ENCODE results near the gene ALDH1A1.
"Not testable (repeated sequence)": the region's sequence is repeated elsewhere in the genome, so short reads cannot be mapped to it uniquely, and the experiment has no call there.

ALDH1A1 gene

DNA sequence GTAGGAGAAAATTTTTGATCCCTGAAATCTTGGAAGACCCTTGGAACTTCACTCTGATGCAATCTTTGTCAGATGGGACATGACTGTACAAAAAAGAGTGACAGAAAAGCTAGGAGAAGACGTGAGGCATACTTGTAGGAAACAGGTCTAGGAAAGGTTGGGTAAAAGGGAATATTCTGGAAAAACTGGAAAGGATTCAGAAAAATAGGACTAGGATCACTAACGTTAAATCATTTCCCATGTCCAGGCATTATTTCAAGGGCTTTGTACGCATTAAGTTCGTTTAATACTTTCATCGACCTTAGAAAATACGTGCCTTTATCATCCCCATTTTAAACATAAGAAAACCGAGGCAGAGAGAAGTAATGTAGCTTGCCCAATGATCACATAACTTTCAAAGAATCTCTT, 2.9 kb downstream of the ALDH1A1 start:
- H3K27ac ChIP-seq (ENCODE audit: low read length): no peak overlapping the region
- no peaks in the 10 kb centered on the region for H3K27me3 ChIP-seq (ENCODE audit: insufficient read depth, low read length)
- no peaks in the 10 kb centered on the region for H3K36me3 ChIP-seq (ENCODE audit: insufficient read depth, low read depth, low read length)
- H3K9ac ChIP-seq (ENCODE audit: low read depth, low read length): no peak overlapping the region
- no peaks in the 10 kb centered on the region for H3K9me3 ChIP-seq (ENCODE audit: insufficient read depth, low read depth, low read length)
- H3K4me3 ChIP-seq (ENCODE audit: low read length): no peak overlapping the region
- H3K4me1 ChIP-seq (ENCODE audit: insufficient read depth, low read length): peaks cover 14% of the 10 kb centered on the region; the same call in 1 of the 2 replicates

DNA sequence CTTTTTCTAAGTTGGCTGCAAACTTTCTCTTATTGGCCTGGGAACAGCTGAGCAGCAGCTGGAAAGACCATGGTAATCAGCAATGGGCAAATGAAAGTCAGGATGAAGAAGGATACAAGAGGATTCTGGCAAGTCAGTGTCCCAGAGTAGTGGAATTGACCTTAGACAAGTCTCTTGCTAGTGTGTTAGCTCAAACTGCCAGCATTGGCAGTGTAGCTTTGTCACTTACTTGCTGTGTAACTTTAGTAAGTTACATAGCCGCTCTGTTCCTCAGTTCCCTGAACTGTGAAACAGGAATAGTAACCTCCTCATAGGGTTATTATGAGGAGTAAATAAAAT, 3.6 kb downstream of the ALDH1A1 start:
- Histone ChIP-seq H3K27ac (ENCODE audit: low read length) (no peak overlapping the region), H3K27me3 (ENCODE audit: insufficient read depth, low read length) (no peaks in the 10 kb centered on the region), H3K36me3 (ENCODE audit: insufficient read depth, low read depth, low read length) (no peaks in the 10 kb centered on the region), H3K4me1 (ENCODE audit: insufficient read depth, low read length) (peaks cover 14% of the 10 kb centered on the region; the same call in 1 of the 2 replicates), H3K9ac (ENCODE audit: low read depth, low read length) (no peak overlapping the region), H3K4me3 (ENCODE audit: low read length) (no peak overlapping the region), H3K9me3 (ENCODE audit: insufficient read depth, low read depth, low read length) (no peaks in the 10 kb centered on the region)

DNA sequence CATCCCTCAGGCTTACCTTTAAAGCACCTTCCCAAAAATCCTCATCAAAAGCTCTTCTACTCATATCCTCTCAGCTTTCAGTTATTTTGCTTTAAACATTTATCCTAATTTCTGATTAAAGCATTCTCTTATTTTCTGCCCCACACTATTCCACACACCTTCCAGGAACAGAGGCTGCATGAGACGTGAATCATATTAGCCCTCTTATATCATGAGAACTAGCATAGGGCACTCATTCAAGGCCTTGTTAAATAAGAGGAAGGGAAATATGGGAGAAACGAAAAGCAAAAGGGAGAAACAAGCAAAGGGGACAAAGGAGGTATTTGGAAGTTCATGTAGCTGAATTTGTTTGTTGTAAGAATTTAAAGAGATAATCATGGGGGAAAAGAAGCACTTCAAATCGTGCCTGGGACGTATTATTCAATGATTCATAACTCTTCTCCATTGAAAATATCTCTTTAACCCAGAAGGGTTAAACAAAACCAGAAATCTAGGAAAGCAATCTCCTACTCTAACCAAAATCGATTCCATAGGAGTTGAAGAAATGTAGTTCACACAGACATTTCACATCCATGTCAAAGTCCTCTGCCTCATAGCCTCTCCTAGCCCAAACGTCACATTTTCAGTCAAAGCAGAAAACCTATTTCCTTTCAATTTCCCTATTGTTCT, 4.1 kb downstream of the ALDH1A1 start:
- peaks cover 14% of the 10 kb centered on the region; the same call in 1 of the 2 replicates for H3K4me1 ChIP-seq (ENCODE audit: insufficient read depth, low read length)
- H3K9ac ChIP-seq (ENCODE audit: low read depth, low read length): no peak overlapping the region
- H3K36me3 ChIP-seq (ENCODE audit: insufficient read depth, low read depth, low read length): no peaks in the 10 kb centered on the region
- no peak overlapping the region for H3K27ac ChIP-seq (ENCODE audit: low read length)
- no peaks in the 10 kb centered on the region for H3K9me3 ChIP-seq (ENCODE audit: insufficient read depth, low read depth, low read length)
- no peaks in the 10 kb centered on the region for H3K27me3 ChIP-seq (ENCODE audit: insufficient read depth, low read length)
- no peak overlapping the region for H3K4me3 ChIP-seq (ENCODE audit: low read length)

DNA sequence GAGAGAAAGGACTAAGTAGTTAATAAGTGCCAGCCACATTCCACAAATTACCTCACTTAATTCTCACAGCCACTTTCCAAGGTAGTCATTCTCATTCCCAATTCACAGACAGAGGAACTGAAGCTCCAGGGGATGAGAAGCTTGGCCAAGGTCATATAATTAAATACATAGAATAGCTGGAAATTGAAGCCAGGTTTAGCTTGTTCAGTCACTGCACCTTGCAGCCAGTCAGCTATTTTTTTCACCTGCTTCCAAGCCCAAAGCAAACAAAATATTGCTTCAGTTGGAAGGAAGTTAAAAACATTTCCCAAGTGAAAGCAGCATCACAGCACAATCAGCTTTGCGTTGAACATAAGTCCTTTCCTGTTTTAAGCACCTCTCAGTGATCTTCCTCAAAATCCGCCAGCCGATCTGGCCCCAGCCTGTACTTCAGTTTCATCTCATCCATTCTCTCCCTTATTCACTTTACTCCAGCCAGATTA, 4.8 kb downstream of the ALDH1A1 start:
- Histone ChIP-seq H3K27me3 (ENCODE audit: insufficient read depth, low read length) (no peaks in the 10 kb centered on the region), H3K9ac (ENCODE audit: low read depth, low read length) (no peak overlapping the region), H3K4me3 (ENCODE audit: low read length) (no peak overlapping the region), H3K9me3 (ENCODE audit: insufficient read depth, low read depth, low read length) (no peaks in the 10 kb centered on the region), H3K36me3 (ENCODE audit: insufficient read depth, low read depth, low read length) (no peaks in the 10 kb centered on the region), H3K4me1 (ENCODE audit: insufficient read depth, low read length) (peaks cover 11% of the 10 kb centered on the region; the same call in 1 of the 2 replicates), H3K27ac (ENCODE audit: low read length) (no peak overlapping the region)

DNA sequence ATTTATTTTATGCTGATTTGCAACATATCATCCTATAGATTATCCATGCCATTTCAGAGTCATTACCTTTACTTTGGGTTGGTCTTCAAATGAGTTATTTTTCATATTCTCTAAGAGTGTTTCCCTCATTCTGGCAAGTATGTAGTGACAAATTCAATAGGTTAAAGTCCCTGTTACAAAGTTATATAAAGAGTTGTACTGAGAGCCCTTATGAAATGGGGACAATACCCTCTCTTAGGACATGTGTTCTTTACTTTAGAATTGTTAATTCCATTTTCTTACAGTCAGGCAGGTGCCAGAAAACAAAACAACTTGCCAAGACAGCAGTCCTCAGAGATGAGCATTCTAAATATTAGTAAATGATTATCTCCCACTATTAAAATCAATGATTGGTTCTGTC, 6.0 kb downstream of the ALDH1A1 start:
- no peaks in the 10 kb centered on the region for H3K27me3 ChIP-seq (ENCODE audit: insufficient read depth, low read length)
- no peak overlapping the region for H3K4me3 ChIP-seq (ENCODE audit: low read length)
- H3K4me1 ChIP-seq (ENCODE audit: insufficient read depth, low read length): peaks cover 3% of the 10 kb centered on the region; the same call in 1 of the 2 replicates
- no peak overlapping the region for H3K27ac ChIP-seq (ENCODE audit: low read length)
- no peaks in the 10 kb centered on the region for H3K36me3 ChIP-seq (ENCODE audit: insufficient read depth, low read depth, low read length)
- H3K9ac ChIP-seq (ENCODE audit: low read depth, low read length): no peak overlapping the region
- no peaks in the 10 kb centered on the region for H3K9me3 ChIP-seq (ENCODE audit: insufficient read depth, low read depth, low read length)

DNA sequence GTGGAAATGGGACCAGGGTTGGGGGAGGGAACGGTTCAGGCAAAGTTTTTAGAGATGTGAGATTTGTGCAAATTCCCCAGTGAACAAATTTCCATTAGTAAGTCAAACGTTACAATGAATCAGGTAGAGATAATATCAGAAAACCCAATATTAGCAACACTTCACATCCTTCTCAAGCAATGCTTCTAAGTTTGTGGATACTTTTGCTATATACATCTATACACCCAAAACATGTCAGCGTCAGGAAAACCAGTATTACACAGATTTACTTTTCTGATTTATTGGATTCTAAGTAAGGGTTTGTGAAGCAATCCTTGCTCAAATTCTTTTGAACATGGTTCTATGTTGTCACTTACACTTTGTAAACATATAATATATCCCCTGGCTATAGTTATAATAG, 6.5 kb downstream of the ALDH1A1 start:
- Histone ChIP-seq H3K4me3 (ENCODE audit: low read length) (no peak overlapping the region), H3K9me3 (ENCODE audit: insufficient read depth, low read depth, low read length) (no peaks in the 10 kb centered on the region), H3K27me3 (ENCODE audit: insufficient read depth, low read length) (no peaks in the 10 kb centered on the region), H3K4me1 (ENCODE audit: insufficient read depth, low read length) (no peaks in the 10 kb centered on the region), H3K27ac (ENCODE audit: low read length) (no peak overlapping the region), H3K9ac (ENCODE audit: low read depth, low read length) (no peak overlapping the region), H3K36me3 (ENCODE audit: insufficient read depth, low read depth, low read length) (no peaks in the 10 kb centered on the region)

DNA sequence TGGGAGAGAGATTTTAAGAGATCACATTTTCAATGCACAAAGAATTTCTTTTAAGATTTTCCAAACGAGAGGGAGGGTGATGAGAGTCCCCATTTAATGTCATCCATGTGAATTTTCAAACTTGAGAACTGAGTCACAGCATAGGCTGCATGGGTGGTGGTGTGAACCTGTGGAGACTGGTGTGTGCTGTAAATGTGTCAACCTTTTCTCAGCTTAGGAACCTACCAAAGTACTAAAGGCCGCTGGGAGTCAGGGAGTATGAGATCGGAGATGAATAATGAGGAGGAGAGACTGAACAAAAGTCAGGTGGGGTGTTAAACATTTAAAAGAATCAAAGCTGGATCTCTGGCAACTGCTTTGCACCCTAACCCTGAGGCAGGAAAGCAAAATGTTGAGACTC, 7.5 kb downstream of the ALDH1A1 start:
- no peak overlapping the region for H3K9ac ChIP-seq (ENCODE audit: low read depth, low read length)
- H3K27me3 ChIP-seq (ENCODE audit: insufficient read depth, low read length): no peaks in the 10 kb centered on the region
- no peaks in the 10 kb centered on the region for H3K36me3 ChIP-seq (ENCODE audit: insufficient read depth, low read depth, low read length)
- H3K27ac ChIP-seq (ENCODE audit: low read length): no peak overlapping the region
- H3K4me3 ChIP-seq (ENCODE audit: low read length): no peak overlapping the region
- H3K4me1 ChIP-seq (ENCODE audit: insufficient read depth, low read length): no peaks in the 10 kb centered on the region
- no peaks in the 10 kb centered on the region for H3K9me3 ChIP-seq (ENCODE audit: insufficient read depth, low read depth, low read length)

DNA sequence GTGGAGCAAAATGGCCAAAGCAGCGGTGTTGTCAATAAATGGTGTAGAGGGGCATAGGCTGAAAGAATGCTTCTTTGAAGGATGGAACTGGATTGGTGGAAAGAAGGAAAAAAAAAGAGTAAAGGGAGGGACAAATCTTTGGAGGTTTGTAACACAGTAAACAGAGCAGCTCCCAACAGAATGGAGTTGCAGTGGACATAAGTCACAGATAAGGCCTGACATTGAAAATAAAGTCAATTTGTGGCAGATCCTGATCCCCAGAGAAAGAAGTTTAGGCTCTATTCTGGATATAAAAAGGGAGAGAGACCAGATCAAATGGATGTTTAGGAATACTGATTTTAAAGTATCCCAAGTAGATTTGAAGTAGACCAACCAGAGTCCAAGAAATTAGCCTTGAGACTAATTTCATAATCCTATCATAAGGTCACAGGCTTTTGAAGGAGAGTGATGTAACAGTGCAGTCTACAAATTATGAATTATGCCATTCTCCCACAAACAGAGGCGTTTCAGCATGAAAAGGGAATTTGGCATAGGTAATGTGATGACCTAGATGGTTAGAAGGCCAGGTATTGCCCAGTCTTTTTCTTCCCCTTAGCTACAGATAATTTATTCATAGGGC, 8.9 kb downstream of the ALDH1A1 start:
- Histone ChIP-seq H3K9me3 (ENCODE audit: insufficient read depth, low read depth, low read length) (no peaks in the 10 kb centered on the region), H3K4me1 (ENCODE audit: insufficient read depth, low read length) (no peaks in the 10 kb centered on the region), H3K4me3 (ENCODE audit: low read length) (no peak overlapping the region), H3K9ac (ENCODE audit: low read depth, low read length) (no peak overlapping the region), H3K36me3 (ENCODE audit: insufficient read depth, low read depth, low read length) (no peaks in the 10 kb centered on the region), H3K27me3 (ENCODE audit: insufficient read depth, low read length) (no peaks in the 10 kb centered on the region), H3K27ac (ENCODE audit: low read length) (no peak overlapping the region)

DNA sequence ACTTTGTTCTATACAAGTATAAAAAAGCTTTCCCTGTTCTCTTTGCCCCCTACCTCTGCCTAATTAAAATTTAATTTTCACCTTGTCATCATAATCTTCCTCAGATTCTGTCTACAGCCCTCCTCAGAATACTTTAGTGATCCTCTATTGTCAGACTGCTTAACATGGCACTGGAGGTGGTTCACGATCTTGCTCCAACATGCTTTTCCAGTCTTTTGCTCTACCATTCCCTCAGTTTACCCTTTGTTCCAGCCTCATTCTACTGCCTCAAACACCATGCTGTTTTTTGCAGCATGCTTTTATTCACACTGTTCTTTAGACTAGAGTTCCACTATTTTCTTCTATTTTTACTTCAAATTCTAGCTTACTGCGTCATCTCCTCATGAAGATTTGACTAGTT, 10.4 kb downstream of the ALDH1A1 start:
- no peaks in the 10 kb centered on the region for H3K27me3 ChIP-seq (ENCODE audit: insufficient read depth, low read length)

DNA sequence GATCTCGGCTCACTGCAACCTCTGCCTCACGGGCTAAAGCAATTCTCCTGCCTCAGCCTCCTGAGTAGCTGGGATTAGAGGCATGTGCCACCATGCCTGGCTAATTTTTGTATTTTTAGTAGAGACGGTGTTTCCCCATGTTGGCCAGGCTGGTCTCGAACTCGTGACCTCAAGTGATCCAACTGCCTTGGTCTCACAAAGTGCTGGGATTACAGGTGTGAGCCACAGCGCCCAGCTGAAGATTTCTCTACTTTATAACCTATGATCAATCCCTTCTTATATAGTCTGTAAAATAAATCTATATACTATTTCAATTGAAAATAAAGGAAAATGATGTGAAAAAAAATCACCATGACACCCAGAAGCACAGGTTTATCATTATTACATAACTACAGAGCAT, 13.3 kb downstream of the ALDH1A1 start:
- not testable (repeated sequence) for H3K4me1 ChIP-seq (ENCODE audit: insufficient read depth, low read length); H3K27me3 ChIP-seq (ENCODE audit: insufficient read depth, low read length); H3K36me3 ChIP-seq (ENCODE audit: insufficient read depth, low read depth, low read length); H3K27ac ChIP-seq (ENCODE audit: low read length); H3K4me3 ChIP-seq (ENCODE audit: low read length); H3K9me3 ChIP-seq (ENCODE audit: insufficient read depth, low read depth, low read length); H3K9ac ChIP-seq (ENCODE audit: low read depth, low read length)

More for the DNA sequence above, 10.4 kb downstream of the ALDH1A1 start:
- Histone ChIP-seq H3K9ac (ENCODE audit: low read depth, low read length) (no peak overlapping the region), H3K4me3 (ENCODE audit: low read length) (no peak overlapping the region), H3K36me3 (ENCODE audit: insufficient read depth, low read depth, low read length) (no peaks in the 10 kb centered on the region), H3K9me3 (ENCODE audit: insufficient read depth, low read depth, low read length) (no peaks in the 10 kb centered on the region), H3K27ac (ENCODE audit: low read length) (no peak overlapping the region), H3K4me1 (ENCODE audit: insufficient read depth, low read length) (no peaks in the 10 kb centered on the region)

DNA sequence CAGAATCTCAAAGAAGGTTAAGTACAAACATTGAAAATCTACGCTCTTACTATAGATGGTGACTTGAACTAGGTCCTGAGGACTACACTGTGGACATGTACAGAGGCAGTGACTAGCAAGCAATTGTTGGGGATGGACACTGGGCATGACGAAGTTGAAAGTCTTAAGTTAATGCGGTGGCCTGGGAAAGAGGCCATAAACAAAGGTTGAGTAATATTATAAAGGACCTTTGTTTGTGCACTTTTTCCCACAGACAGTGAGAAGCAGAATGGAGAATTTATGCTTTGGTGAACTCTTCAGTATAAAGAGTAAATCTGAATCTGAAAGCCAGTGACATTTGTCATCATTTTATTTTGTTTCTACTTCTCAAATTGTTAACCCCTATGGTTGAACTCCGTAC, 15.3 kb downstream of the ALDH1A1 start:
- Histone ChIP-seq H3K9ac (ENCODE audit: low read depth, low read length) (no peak overlapping the region), H3K36me3 (ENCODE audit: insufficient read depth, low read depth, low read length) (no peaks in the 10 kb centered on the region), H3K4me3 (ENCODE audit: low read length) (no peak overlapping the region), H3K27me3 (ENCODE audit: insufficient read depth, low read length) (no peaks in the 10 kb centered on the region), H3K4me1 (ENCODE audit: insufficient read depth, low read length) (no peaks in the 10 kb centered on the region), H3K9me3 (ENCODE audit: insufficient read depth, low read depth, low read length) (no peaks in the 10 kb centered on the region), H3K27ac (ENCODE audit: low read length) (no peak overlapping the region)

DNA sequence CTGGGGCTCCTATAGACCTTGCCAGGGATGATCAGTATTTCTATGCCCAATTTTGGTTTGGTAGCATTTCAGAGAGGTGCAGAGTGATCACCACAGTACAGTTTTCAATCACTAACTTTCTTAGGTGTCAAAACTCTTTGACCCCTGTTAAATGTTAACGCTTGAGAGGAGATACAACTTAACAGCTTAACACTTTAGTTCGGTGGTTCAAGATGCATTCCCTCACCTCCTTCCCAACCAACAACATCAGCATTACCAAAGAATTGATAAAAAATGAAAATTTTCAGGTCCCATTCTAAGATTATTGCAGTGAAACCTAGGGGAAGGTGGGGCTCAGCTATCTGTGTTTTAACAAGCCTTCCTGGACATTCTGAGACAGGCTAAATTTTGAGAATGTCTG, 16.2 kb downstream of the ALDH1A1 start:
- no peaks in the 10 kb centered on the region for H3K36me3 ChIP-seq (ENCODE audit: insufficient read depth, low read depth, low read length)
- no peak overlapping the region for H3K9ac ChIP-seq (ENCODE audit: low read depth, low read length)
- no peaks in the 10 kb centered on the region for H3K27me3 ChIP-seq (ENCODE audit: insufficient read depth, low read length)
- H3K4me3 ChIP-seq (ENCODE audit: low read length): no peak overlapping the region
- H3K4me1 ChIP-seq (ENCODE audit: insufficient read depth, low read length): no peaks in the 10 kb centered on the region
- no peaks in the 10 kb centered on the region for H3K9me3 ChIP-seq (ENCODE audit: insufficient read depth, low read depth, low read length)
- H3K27ac ChIP-seq (ENCODE audit: low read length): no peak overlapping the region

All from iPS-20b (cell line).